Activated CD4-positive, alpha-beta T cell treated with anti-CD3 and anti-CD28 coated beads, Interleukin-10, Interleukin-2, amounts not matched to agents 100 ng/mL and 50 ng/mL, durations not matched to agents 16 hours and 8 hours (primary cell): ENCODE results near the gene ARRDC4.
"Not testable (repeated sequence)": the region's sequence is repeated elsewhere in the genome, so short reads cannot be mapped to it uniquely, and the experiment has no call there.

ENCODE experiments used
- DNase-seq: peaks from one replicate; pipeline ENCODE4 v3.0.0-alpha.2; 2020

Gene ARRDC4

DNA sequence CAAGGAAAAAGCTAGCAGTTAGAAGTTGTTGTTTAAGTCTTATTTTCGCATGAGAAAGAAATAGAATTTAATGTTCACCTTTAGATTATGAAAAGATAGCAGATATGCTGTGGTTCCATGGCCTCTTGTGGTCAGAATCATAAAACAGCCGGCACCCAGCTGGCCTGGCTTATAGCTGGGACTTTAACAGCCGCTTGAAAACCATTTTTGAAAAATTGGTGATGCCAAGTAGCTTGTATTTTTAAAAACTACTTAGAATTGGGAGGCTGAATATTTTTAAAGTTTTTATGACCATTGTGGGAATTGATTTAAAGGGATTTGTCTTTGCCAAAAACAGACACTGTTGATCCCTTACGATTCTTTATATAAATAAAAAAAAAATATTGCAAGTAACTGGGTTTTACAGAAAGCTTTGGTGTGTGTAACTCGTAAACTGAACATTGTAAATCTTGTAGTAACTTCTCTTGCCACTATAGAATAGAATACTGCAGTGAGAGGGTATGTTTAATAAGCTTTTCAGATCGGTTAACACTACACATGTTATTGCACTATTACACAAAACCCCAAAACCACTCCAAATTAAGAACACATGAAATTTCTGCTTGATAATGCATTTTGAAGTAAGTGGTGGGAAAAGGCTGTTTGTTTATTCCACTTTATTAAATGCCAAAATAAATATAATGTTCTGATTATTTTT, 6.6 kb downstream of the ARRDC4 start:
- DNase-seq = no peak

GRCh38 chr15:97967881-97968280, 7.4 kb downstream of the ARRDC4 start:
- no peak for DNase-seq

- DNase-seq = no peak
These were observed 7.9 kb downstream of the ARRDC4 start for GRCh38 chr15:97968380-97968779.

DNA sequence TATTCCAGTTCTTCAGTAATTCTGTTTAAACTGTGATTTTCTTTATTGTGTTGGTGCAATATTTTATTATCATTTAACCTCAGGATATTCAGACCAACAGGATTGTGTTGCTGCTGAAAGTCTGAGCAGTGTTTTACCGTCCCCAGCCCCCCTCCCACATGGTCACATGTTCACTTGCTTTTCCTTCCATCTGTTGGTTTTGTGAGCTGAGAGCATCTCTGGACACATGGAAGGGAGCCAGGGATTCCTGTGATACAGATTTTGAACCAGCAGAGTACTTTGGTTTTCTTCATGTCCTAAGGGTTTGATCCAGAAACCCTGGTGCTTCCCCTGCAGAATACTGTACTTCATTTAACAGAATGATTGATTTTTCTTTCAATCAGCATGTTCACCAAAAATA, 11.9 kb downstream of the ARRDC4 start:
- DNase-seq = no peak

DNA sequence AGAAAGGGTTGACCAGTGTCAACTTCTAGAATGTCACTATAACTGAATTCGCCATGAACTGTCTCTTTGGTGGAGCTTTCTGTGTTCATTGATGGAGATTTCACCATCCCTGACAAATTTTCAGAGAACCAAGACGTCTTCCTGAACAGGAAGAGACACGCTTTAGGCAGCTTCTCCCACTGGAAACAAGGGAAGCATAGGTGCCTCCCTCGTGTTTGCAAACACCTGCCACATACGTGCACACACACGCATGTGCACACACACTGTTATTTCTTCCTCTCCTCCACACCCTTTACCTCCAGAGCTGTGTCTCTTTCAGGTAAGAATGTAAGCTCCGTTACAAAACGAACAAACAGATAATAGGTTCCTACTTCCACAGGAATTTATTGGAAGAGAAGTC, 15.6 kb downstream of the ARRDC4 start:
- no peak for DNase-seq

DNA sequence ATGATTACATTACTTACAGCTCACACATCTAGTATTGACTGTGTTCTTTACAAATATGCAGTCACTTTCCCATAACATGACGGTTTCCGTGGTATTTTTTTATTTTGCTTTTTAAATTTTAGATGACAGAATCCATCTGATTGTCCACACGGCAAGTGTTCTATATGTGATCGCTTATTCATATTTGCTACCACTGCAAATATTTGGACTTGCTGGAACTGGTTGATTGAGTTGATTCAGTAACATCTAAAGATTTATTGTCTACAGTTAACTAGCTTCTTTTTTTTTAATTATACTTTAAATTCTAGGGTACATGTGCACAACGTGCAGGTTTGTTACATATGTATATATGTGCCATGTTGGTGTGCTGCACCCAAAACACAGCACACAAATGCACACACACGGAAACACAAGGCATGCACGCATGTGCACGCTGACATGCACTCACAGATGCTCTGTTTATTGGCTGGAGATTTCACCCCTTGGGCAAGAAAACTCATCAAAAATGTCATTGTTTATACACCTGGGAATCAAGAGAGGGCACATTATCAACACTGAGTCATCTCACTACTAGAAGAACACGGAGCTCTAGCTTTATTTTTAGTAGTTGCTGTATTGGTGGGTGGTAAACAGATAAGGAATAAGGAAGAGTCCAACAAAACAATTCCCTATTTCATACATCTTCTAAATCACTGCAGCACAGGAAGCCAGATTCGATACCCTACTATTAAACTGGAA, 16.4 kb downstream of the ARRDC4 start:
- DNase-seq = no peak

- DNase-seq = no peak
These were observed 17.2 kb downstream of the ARRDC4 start for GRCh38 chr15:97977734-97978133.

DNA sequence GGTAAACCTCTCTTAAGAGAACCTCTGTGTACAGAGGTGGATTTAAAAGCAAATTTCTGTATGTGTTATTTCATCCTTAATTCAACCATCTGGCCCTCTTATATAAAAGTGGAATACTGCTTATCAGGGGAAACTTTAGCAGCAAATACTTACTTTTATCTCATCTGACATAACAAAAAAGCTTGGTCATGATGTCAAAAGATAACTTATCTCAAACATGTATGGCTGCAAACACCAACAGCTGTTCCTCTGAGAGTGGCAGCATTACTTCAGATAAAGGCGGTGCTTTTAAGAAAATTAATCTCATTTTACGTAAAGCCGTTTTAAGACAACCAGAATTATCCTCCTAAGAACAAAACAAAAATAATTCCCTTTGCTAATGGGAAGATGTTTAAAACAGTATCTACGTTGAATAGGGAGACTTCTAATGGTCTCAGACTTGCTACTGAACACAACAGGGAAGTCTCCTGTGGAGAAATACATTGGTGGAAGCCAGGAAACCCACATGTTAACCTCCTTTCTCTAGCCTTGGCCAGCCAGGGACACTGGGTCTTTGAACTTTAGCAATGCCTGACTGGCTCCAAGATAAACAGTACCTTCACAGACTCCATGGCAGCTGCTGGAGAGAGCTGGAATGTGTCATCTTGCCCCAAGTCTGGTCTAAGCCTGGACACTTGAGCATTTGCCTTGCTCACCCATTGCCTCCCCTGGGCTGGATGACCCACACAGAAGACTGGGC, 18.1 kb downstream of the ARRDC4 start:
- no peak for DNase-seq

DNA sequence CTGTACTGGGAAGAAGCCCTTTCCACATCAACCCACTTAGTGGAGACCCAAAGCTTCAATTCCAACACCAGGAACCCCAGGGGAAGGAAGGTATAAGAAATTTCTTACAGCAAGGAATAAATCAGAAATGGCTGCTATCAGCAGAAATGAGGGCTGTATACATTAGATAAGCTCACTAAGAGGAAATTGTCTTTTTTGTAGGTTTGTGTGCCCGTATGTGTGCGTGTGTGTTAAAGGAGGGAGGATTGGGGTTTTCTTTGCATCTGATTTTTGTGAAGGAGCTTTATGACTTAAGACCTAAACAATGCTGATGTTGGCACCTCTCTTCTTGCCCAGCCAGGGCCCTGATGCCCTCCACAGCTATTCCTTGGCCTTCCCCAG, 18.6 kb downstream of the ARRDC4 start:
- no peak for DNase-seq

DNA sequence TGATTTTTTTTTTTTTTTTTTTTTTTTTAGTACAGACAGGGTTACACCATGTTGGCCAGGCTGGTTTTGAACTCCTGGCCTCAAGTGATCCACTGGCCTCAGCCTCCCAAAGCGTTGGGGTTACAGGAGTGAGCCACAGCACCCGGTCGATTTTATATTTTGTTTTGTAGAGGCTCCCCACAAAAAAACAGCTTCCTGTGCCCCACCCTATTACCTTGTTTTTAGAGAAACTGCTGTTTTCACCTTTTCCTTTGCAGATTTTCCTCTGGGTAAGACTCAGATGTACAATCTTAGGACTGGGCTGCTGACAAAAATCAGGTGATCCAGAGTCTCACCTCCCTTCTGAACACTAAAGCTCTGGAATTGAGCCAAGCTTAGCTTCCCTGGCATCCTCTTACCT, 20.6 kb downstream of the ARRDC4 start:
- DNase-seq = no peak

- no peak for DNase-seq
These were observed 21.3 kb downstream of the ARRDC4 start for GRCh38 chr15:97981758-97982157.

- DNase-seq = no peak
These were observed 23.7 kb downstream of the ARRDC4 start for GRCh38 chr15:97984157-97984556.

GRCh38 chr15:97985979-97986378, 25.5 kb downstream of the ARRDC4 start:
- DNase-seq = not testable (repeated sequence)

DNA sequence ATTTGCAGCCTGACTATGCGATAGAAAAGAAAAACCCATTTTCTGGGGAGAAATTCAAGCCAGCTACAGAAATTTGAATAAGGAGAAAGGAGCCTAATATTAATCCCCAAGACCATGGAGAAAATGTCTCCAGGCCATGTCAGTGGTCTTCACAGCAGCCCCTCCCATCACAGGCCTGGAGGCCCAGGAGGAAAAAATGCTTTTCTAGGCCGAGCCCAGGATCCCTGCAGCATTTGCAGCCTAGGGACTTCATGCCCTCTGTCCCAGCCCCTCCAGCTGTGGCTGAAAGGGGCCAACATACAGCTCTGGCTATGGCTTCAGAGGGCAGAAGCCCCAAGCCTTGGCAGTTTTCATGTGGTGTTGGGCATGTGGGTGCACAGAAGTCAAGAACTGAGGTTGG, 26.3 kb downstream of the ARRDC4 start:
- DNase-seq = no peak

- no peak for DNase-seq
These were observed 28.8 kb downstream of the ARRDC4 start for GRCh38 chr15:97989299-97989698.

DNA sequence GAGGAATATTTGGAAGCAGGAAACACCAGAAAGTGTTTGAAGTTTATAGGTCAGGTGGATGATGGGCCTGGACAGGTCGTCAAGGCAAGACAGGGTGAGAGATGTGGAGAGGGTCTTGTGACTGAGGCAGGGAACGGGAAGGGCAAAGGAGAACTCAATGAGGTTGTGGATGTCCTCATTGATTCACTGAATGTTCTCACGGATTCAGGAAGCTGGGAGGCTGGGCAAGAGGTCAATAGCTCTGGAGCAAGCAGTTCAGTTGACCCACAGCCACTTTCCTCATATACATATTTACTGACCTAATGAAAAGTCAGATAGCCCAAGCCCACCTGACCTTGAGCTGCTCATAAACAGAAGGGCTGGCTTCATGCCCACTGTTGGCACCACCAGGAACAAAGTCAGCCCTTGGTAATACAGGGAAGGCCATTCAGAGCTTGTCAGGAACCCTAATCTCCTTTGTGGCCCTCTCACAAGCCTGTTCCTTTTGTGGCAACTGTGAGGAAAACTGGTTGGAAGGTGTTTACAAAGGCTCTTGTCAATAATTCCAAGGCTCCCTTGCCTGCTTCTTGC, 31.6 kb downstream of the ARRDC4 start:
- no peak for DNase-seq

DNA sequence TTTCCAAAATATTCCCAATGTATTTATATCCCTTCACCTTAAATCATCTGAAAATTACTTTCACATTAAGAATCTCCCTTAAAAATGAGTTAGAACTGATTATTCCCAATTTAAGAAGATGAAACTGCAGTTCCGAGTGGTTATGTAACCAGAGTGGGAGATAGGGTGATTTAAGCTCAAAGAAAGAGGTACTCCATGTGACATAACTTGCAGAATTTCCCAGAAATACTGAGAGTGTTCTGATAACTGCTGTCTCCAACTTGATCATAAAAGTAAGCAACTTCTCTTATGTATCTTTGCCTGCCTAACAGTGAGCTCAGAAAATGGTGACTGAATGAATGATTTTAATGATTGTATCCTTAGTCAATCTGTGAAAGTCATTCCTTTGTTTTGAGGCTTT, 32.3 kb downstream of the ARRDC4 start:
- no peak for DNase-seq

- no peak for DNase-seq
These were observed 32.8 kb downstream of the ARRDC4 start for GRCh38 chr15:97993310-97993738.

DNA sequence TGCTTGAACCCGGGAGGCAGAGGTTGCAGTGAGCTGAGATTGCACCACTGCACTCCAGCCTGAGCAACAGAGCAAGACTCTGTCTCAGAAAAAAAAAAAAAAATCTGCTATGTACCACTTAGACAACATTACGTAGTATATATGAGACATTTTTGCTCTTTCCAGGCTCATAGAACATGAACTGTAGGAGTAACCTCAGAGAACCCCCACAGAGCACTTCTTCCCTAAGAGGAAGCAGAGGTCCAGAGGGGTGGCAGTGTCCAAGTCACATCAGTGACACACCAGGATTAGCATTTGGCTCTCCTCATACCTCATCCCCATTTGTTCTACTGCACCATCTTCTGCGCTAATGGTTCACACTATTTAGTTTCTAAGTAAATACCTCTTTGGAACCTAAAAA, 33.7 kb downstream of the ARRDC4 start:
- DNase-seq = no peak

GRCh38 chr15:97995192-97995591, 34.7 kb downstream of the ARRDC4 start:
- no peak for DNase-seq

- DNase-seq = no peak
These were observed 35.5 kb downstream of the ARRDC4 start for GRCh38 chr15:97995881-97996603.

GRCh38 chr15:97998307-97999071, 38.0 kb downstream of the ARRDC4 start:
- no peak for DNase-seq
